ENCODE measurements around the gene SPTLC3.

- no peak for TF ChIP-seq CTCF (conservative IDR thresholded peaks at IDR 0.05; ENCODE audit: low read length)
- TF ChIP-seq EZH2phosphoT487 (IDR thresholded peaks at IDR 0.05; ENCODE audit: borderline replicate concordance, low read depth, low read length): no peak
Measured at GRCh38 chr20:13017883-13018535, 9.2 kb downstream of the SPTLC3 start.
